Activated T-helper 1 cell treated with anti-CD3 and anti-CD28 coated beads, Interleukin-2, amount 50 U/mL, for 16 hours (primary cell): ENCODE measurements around the gene CPM.
"Not testable (repeated sequence)": the region's sequence is repeated elsewhere in the genome, so short reads cannot be mapped to it uniquely, and the experiment has no call there.

Source experiments
- DNase-seq, 2 donors: peaks; one replicate each; pipeline ENCODE4 v3.0.0-alpha.2; 2020; ENCODE audit warnings: low read depth in 1 of 2, low spot score in 1 of 2

The CPM gene

DNA sequence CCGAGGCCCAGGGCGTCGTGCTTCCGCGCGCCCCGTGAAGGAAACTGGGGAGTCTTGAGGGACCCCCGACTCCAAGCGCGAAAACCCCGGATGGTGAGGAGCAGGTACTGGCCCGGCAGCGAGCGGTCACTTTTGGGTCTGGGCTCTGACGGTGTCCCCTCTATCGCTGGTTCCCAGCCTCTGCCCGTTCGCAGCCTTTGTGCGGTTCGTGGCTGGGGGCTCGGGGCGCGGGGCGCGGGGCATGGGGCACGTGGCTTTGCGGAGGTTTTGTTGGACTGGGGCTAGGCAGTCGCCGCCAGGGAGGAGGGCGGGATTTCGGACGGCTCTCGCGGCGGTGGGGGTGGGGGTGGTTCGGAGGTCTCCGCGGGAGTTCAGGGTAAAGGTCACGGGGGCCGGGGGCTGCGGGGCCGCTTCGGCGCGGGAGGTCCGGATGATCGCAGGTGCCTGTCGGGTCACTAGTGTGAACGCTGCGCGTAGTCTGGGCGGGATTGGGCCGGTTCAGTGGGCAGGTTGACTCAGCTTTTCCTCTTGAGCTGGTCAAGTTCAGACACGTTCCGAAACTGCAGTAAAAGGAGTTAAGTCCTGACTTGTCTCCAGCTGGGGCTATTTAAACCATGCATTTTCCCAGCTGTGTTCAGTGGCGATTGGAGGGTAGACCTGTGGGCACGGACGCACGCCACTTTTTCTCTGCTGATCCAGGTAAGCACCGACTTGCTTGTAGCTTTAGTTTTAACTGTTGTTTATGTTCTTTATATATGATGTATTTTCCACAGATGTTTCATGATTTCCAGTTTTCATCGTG lies 124.4 kb downstream of the CPM start:
- peak; percentile 5 to 44 for DNase-seq

DNA sequence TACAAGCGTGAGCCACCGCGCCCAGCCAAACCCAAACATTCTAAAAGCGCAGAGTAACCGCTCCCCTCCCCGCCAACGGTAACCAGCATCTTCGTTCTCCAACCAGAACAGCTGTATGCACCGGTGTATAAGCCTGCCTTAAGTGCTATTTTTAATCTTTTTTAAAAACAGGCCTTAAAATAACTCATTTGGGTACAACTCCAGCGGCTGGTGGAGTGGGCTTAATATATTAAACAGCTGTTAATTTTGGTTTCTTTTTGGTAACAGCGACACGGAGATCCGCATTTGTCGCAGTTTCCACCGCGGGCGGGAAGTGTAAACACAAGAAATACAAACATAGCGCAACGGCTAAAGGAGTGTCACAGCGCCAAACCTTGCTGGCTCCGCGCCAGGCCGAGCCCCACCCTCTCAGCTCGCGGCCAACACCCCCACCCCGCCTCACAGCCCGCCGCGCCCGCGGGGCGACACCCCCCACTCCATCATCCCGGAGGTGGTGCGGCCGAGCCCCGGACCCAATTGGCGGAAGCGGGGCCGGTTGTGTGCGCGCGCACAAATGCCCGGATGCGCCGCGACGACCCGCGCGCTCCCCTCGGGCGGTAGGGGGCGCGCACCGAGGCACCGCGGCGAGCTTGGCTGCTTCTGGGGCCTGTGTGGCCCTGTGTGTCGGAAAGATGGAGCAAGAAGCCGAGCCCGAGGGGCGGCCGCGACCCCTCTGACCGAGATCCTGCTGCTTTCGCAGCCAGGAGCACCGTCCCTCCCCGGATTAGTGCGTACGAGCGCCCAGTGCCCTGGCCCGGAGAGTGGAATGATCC lies 125.2 kb downstream of the CPM start, which contains the start of gene MDM2:
TSS of gene MDM2 (plus strand) at position 602 of the 812 bp plus-strand sequence. CDS start 301 bp downstream, outside the sequence.
- peak; percentile 96 for DNase-seq

GRCh38 chr12:68807274-68807575 lies 125.7 kb downstream of the CPM start:
- not testable (repeated sequence) for DNase-seq

- DNase-seq = no peak
Observed at GRCh38 chr12:68806488-68807237, 126.3 kb downstream of the CPM start.

DNA sequence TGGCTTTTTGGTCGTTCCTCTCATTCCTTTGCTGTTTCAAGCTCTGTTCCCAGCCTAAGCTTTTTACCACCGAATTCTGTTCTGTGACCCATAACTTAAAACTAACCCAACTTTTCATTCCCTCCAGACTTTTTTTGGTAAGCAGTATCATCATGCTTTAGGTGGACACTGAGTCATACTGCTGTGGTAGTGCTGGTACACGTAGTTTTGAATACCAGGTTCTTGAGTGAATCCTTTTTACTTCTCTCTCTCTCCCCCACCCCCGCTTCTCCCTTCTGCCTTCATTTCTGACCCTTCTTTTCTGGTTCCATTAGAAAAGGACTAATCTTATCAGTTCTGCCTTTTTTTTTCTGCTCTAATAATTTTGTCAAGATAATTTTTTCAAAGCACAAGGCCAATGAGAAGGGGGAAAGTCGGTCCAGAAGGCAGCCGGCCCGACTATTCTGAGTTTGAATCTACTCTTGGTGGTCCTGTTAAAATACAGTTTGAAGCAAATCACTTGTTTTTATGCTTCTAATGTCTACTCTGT lies 127.3 kb downstream of the CPM start:
- no peak for DNase-seq

DNA sequence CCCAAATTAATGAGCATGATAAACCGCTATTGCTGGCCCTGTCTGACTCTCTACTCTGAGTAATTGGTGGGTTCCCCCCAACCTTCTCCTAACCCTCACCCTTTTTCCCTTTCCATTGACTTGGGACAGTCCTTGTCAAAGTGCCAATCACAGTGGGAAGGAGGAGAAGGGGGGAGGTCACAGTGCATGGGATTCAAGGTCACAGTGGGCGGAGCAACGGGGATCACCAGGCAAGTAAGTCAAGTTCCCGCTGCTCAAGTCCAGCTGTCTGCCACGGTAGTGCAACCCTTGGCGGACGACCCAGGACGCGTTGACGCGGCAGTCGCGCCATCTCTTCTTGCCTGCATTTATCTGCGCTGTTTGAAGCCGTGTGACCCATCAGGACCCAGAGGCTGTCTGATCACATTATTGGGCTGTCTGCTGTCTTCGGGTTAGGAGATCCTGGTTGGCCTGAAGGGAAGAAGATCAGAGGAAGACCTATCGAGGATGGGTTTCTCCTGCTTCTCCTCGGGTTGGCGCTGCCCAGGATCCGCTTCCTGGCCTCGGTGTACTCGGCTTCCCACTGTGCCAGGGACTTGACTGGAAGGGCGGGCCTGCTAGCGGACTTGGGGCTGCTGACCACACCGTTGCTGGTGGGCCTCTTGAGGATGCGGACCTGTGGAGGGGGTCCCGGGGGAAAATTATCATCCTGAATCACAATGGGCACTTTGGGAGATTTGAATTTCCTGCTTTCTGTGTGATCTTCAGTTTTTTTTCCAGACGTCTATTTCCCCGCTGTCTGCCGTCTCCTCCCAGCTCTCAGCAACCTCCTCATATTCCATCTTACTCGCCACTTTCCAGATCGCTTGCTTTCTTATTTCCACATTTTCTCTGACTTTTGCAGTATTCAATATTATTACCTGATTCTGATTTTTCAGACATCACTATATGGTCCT lies 128.0 kb downstream of the CPM start:
- DNase-seq = no peak

- DNase-seq = no peak
Observed at GRCh38 chr12:68803948-68804656, 128.9 kb downstream of the CPM start.

DNA sequence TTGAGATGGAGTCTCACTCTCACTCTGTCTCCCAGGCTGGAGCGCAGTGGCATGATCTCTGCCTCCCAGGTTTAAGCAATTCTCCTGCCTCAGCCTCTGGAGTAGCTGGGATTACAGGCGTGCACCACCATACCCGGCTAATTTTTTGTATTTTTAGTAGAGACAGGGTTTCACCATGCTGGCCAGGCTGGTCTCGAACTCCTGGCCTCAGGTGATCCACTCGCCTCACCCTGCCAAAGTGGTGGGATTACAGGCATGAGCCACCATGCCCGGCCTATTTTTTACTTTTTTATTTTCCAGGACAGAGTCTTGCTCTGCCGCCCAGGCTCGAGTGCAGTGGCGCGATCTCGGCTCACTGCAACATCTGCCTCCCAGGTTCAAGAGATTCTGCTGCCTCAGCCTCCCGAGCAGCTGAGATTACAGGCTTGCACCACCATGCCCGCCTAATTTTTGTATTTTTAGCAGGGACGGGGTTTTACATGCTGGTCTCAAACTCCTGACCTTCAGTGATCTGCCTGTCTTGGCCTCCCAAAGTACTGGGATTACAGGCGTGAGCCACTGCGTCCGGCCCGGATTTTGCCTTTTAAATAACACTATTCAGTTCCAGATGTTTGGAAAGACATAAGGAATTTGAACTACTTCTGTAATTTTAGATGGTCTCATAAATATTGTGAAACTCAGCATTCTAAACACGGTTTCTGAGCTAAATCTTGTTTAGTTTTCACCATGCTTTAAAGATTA lies 129.9 kb downstream of the CPM start:
- DNase-seq = not testable (repeated sequence)

- not testable (repeated sequence) for DNase-seq
Observed at GRCh38 chr12:68802372-68802745, 130.6 kb downstream of the CPM start.
